H1 (cell line): ENCODE results near the gene NAA10. TPM values are rescaled to one million over a fixed set of nuclear protein-coding genes. Genes with fewer than 3 reads are reported as not detected.

Source experiments
- CTCF ChIA-PET: fragments of 300-600 bp; sonication (Branson Sonifier 250); formaldehyde crosslinking; loops from one replicate; lab custom pipeline; 2021; ENCODE audit not compliant: partially characterized antibody; lab: Charles Lee
- POLR2A ChIA-PET: fragments of 300-600 bp; sonication (Branson Sonifier 250); formaldehyde crosslinking; loops from one replicate; lab custom pipeline; 2021; ENCODE audit warnings: inconsistent platforms; ENCODE audit not compliant: partially characterized antibody; lab: Charles Lee
- DNase-seq, 2 experiments: peaks; one replicate each; pipeline versions ENCODE4 v3.0.0 to v3.0.0-alpha.2; 2010 to 2022; ENCODE audit warnings: low spot score in 2 of 2, low read depth in 1 of 2, mixed read lengths in 1 of 2
- FAIRE-seq: peaks from 2 replicates; lab custom pipeline; 2011; peaks lifted over from hg19 to GRCh38; lab: Jason Lieb, UNC
- H2AFZ ChIP-seq: 2 replicates; pipeline ENCODE4 v1.8.1; 2012; ENCODE audit warnings: low read length, inconsistent platforms
- H2AK5ac ChIP-seq: 2 replicates; pipeline ENCODE4 v1.6.1; 2013; ENCODE audit warnings: low read depth, low read length
- H2BK120ac ChIP-seq: replicated peaks from 2 replicates; pipeline ENCODE3; 2013; ENCODE audit warnings: low read depth, low read length, inconsistent platforms
- H2BK12ac ChIP-seq: 2 replicates; pipeline ENCODE4 v1.6.1; 2013; ENCODE audit warnings: low read depth, low read length
- H2BK15ac ChIP-seq: 2 replicates; pipeline ENCODE4 v1.6.1; 2013; ENCODE audit warnings: low read length
- H2BK20ac ChIP-seq: 2 replicates; pipeline ENCODE4 v1.6.1; 2013; ENCODE audit warnings: low read length
- H2BK5ac ChIP-seq: 2 replicates; pipeline ENCODE4 v1.6.1; 2013; ENCODE audit warnings: low read depth, low read length
- H3K14ac ChIP-seq: 2 replicates; pipeline ENCODE4 v1.6.1; 2013; ENCODE audit warnings: inconsistent platforms; ENCODE audit not compliant: insufficient read length
- H3K18ac ChIP-seq: 2 replicates; pipeline ENCODE4 v1.6.1; 2013; ENCODE audit warnings: low read length; ENCODE audit errors: extremely low read depth
- H3K23ac ChIP-seq: 2 replicates; pipeline ENCODE4 v1.6.1; 2013; ENCODE audit warnings: inconsistent platforms; ENCODE audit not compliant: insufficient read length
- H3K23me2 ChIP-seq: 2 replicates; pipeline ENCODE4 v1.6.1; 2013; ENCODE audit warnings: low read depth, low read length
- H3K27ac ChIP-seq: 2 replicates; pipeline ENCODE4 v1.6.1; 2011; ENCODE audit warnings: low read depth, low read length, inconsistent platforms
- H3K27me3 ChIP-seq, 4 experiments: replicated peaks in 1 of 4; 1 replicate in 1 of 4; 2 replicates in 3 of 4; pipeline versions ENCODE4 v1.6.1 to v1.8.1; 2011 to 2013; ENCODE audit warnings: low read length in 3 of 4, mild to moderate bottlenecking in 3 of 4, inconsistent platforms in 2 of 4, mixed read lengths in 2 of 4, moderate library complexity in 1 of 4; ENCODE audit not compliant: control insufficient read depth in 3 of 4, insufficient read depth in 3 of 4; ENCODE audit errors: extremely low read depth in 1 of 4
- H3K36me3 ChIP-seq, 4 experiments: 2 replicates each; pipeline versions ENCODE4 v1.6.1 to v1.8.1; 2011 to 2013; ENCODE audit warnings: mild to moderate bottlenecking in 4 of 4, low read length in 3 of 4, moderate library complexity in 2 of 4, control low read depth in 1 of 4, inconsistent platforms in 1 of 4; ENCODE audit not compliant: insufficient read depth in 4 of 4, control insufficient read depth in 2 of 4
- H3K4ac ChIP-seq: replicated peaks from 2 replicates; pipeline ENCODE3; 2013; ENCODE audit warnings: low read length, low read depth, mixed read lengths, inconsistent platforms; ENCODE audit not compliant: insufficient read length
- H3K4me1 ChIP-seq, 4 experiments: replicated peaks in 1 of 4; 1 replicate in 1 of 4; 2 replicates in 3 of 4; pipeline versions ENCODE4 v1.6.1 to v1.8.1; 2011 to 2013; ENCODE audit warnings: low read length in 3 of 4, inconsistent platforms in 2 of 4, mixed read lengths in 1 of 4; ENCODE audit not compliant: insufficient read depth in 4 of 4, control insufficient read depth in 3 of 4
- H3K4me2 ChIP-seq, 2 experiments: 2 replicates each; pipeline versions ENCODE4 v1.6.1 to v1.8.1; 2011 to 2013; ENCODE audit warnings: low read depth in 2 of 2, low read length in 2 of 2, control low read depth in 1 of 2, inconsistent platforms in 1 of 2, mild to moderate bottlenecking in 1 of 2; ENCODE audit not compliant: insufficient read depth in 1 of 2
- H3K4me3 ChIP-seq, 4 experiments: fragments of 200-600, 300-600 bp in 1 of 4; sonication (generic), shearing (Covaris generic), sonication (Bioruptor Twin) in 1 of 4; 2 replicates each; pipeline versions ENCODE4 v1.5.1 to v1.8.1; 2011 to 2016; ENCODE audit warnings: low read length in 4 of 4, low read depth in 3 of 4, control low read depth in 2 of 4, inconsistent platforms in 2 of 4, mild to moderate bottlenecking in 2 of 4, mixed read lengths in 1 of 4, moderate library complexity in 1 of 4; ENCODE audit not compliant: insufficient read depth in 2 of 4; ENCODE audit errors: extremely low read depth in 1 of 4
- H3K56ac ChIP-seq: replicated peaks from 2 replicates; pipeline ENCODE3; 2013; ENCODE audit warnings: low read depth, mild to moderate bottlenecking, mixed read lengths, low read length, inconsistent platforms; ENCODE audit not compliant: insufficient read length
- H3K79me1 ChIP-seq: 2 replicates; pipeline ENCODE4 v1.6.1; 2013; ENCODE audit warnings: low read depth, low read length, control low read depth
- H3K79me2 ChIP-seq, 2 experiments: 2 replicates each; pipeline versions ENCODE4 v1.6.1 to v1.8.1; 2012 to 2013; ENCODE audit warnings: low read length in 2 of 2, mild to moderate bottlenecking in 2 of 2, inconsistent platforms in 1 of 2; ENCODE audit not compliant: insufficient read depth in 2 of 2, control insufficient read depth in 1 of 2
- H3K9ac ChIP-seq, 4 experiments: replicated peaks in 1 of 4; 1 replicate in 1 of 4; 2 replicates in 3 of 4; pipeline versions ENCODE4 v1.6.1 to v1.8.1; 2011 to 2013; ENCODE audit warnings: low read depth in 3 of 4, low read length in 3 of 4, control low read depth in 2 of 4, mild to moderate bottlenecking in 2 of 4, moderate library complexity in 2 of 4, inconsistent platforms in 1 of 4; ENCODE audit errors: extremely low read depth in 1 of 4
- H3K9me3 ChIP-seq, 2 experiments: 2 replicates each; pipeline versions ENCODE4 v1.6.1 to v1.8.1; 2012 to 2013; ENCODE audit warnings: mild to moderate bottlenecking in 2 of 2, moderate library complexity in 2 of 2, control low read depth in 1 of 2, inconsistent platforms in 1 of 2, low read depth in 1 of 2, low read length in 1 of 2, mixed read lengths in 1 of 2; ENCODE audit not compliant: insufficient read depth in 2 of 2
- H4K20me1 ChIP-seq, 2 experiments: replicated peaks in 1 of 2; 2 replicates each; pipeline versions ENCODE3 to v1.8.1; 2011 to 2013; ENCODE audit warnings: inconsistent platforms in 2 of 2, low read length in 2 of 2, mild to moderate bottlenecking in 1 of 2; ENCODE audit not compliant: insufficient read depth in 2 of 2, control insufficient read depth in 1 of 2
- H4K5ac ChIP-seq: 2 replicates; pipeline ENCODE4 v1.6.1; 2013; ENCODE audit warnings: low read length, low read depth, mixed read lengths, inconsistent platforms; ENCODE audit not compliant: insufficient read length
- H4K8ac ChIP-seq: 2 replicates; pipeline ENCODE4 v1.8.0; 2013; ENCODE audit warnings: mild to moderate bottlenecking, moderate library complexity, low read length, inconsistent platforms; ENCODE audit not compliant: insufficient read depth; ENCODE audit errors: extremely low read depth
- H4K91ac ChIP-seq: replicated peaks from 2 replicates; pipeline ENCODE3; 2013; ENCODE audit warnings: low read length, mixed read lengths, inconsistent platforms; ENCODE audit not compliant: insufficient read length
- BRCA1 ChIP-seq: IDR thresholded peaks from 2 replicates; pipeline ENCODE4 v1.6.1; 2012; ENCODE audit warnings: low read depth, low read length, improper control_type of control experiment
- GABPA ChIP-seq: IDR thresholded peaks from 2 replicates; pipeline ENCODE4 v1.6.1; 2011; ENCODE audit warnings: mild to moderate bottlenecking, low read length, moderate library complexity, borderline replicate concordance; ENCODE audit not compliant: insufficient read depth
- HDAC2 ChIP-seq, 2 experiments: fragments of 300-600 bp in 1 of 2; sonication (generic) in 1 of 2; IDR thresholded peaks; 2 replicates each; pipeline ENCODE4 v1.6.1; 2011 to 2012; ENCODE audit warnings: low read depth in 2 of 2, low read length in 2 of 2, mild to moderate bottlenecking in 2 of 2, moderate library complexity in 2 of 2, borderline replicate concordance in 1 of 2, inconsistent platforms in 1 of 2
- HDAC6 ChIP-seq: IDR thresholded peaks from one replicate; pipeline ENCODE4 v1.7.1; 2012; ENCODE audit warnings: low read depth, mild to moderate bottlenecking, inconsistent platforms, low read length, moderate library complexity
- KDM1A ChIP-seq: fragments of 200-600, 300-600 bp; sonication (generic); IDR thresholded peaks from 2 replicates; pipeline ENCODE4 v1.7.1; 2016; ENCODE audit warnings: mild to moderate bottlenecking, low read length, borderline replicate concordance
- KDM5A ChIP-seq: fragments of 200-600 bp; IDR thresholded peaks from 2 replicates; pipeline ENCODE4 v1.7.1; 2012; ENCODE audit warnings: mild to moderate bottlenecking, low read length, inconsistent platforms, mixed read lengths
- NANOG ChIP-seq: IDR thresholded peaks from 2 replicates; pipeline ENCODE4 v1.6.1; 2011; ENCODE audit warnings: low read length, low read depth, mild to moderate bottlenecking, inconsistent platforms; ENCODE audit not compliant: insufficient read depth, poor library complexity, severe bottlenecking
- POLR2A ChIP-seq, 2 experiments: IDR thresholded peaks; 1 replicate in 1 of 2; 2 replicates in 1 of 2; pipeline ENCODE4 v1.6.1; 2011; ENCODE audit warnings: low read depth in 2 of 2, low read length in 2 of 2, mild to moderate bottlenecking in 2 of 2; ENCODE audit errors: control extremely low read depth in 1 of 2
- SAP30 ChIP-seq: fragments of 300-600 bp; sonication (generic); IDR thresholded peaks from 2 replicates; pipeline ENCODE4 v1.7.1; 2012; ENCODE audit warnings: low read length, moderate library complexity, mild to moderate bottlenecking, inconsistent platforms; ENCODE audit not compliant: insufficient read depth, insufficient replicate concordance
- SIX5 ChIP-seq: IDR thresholded peaks from 2 replicates; pipeline ENCODE4 v1.6.1; 2011; ENCODE audit warnings: mild to moderate bottlenecking, low read depth, low read length
- TBP ChIP-seq: IDR thresholded peaks from 2 replicates; pipeline ENCODE4 v1.6.1; 2011; ENCODE audit warnings: low read depth, low read length, improper control_type of control experiment
- ZNF274 ChIP-seq: IDR thresholded peaks from 2 replicates; pipeline ENCODE4 v1.7.0; 2012; ENCODE audit warnings: low read length, borderline replicate concordance; ENCODE audit errors: extremely low read depth
- WGBS, 2 experiments: shearing (Covaris generic) in 1 of 2; methylation state at CpG; one replicate each; pipeline versions ENCODE4 v1.1.6 to v1.1.7; 2013 to 2015; ENCODE audit warnings: low lambda C conversion rate in 2 of 2, mixed read lengths in 2 of 2, inconsistent platforms in 1 of 2, low coverage in 1 of 2, missing lambda C conversion rate in 1 of 2; ENCODE audit not compliant: insufficient replicate concordance in 2 of 2, insufficient coverage in 1 of 2, insufficient read length in 1 of 2; ENCODE audit errors: extremely low coverage in 1 of 2, missing lambda C conversion rate in 1 of 2; 5-methylcytosine and 5-hydroxymethylcytosine counted together
- polyA plus RNA-seq, 7 experiments: library from polyadenylated mRNA; depleted of rRNA in 3 of 7; stranded (reverse) in 5 of 7; unstranded in 2 of 7; fragments of >200 nt in 5 of 7; fragments of 200-250 nt in 2 of 7; gene quantifications; 1 replicate in 5 of 7; 2 replicates in 1 of 7; 4 replicates in 1 of 7; pipeline versions ENCODE4 v1.2.1 to v1.2.3, GENCODE V29; 2011 to 2013; ENCODE audit warnings: missing spikeins in 2 of 7, mixed read lengths in 2 of 7
- total RNA-seq: library from RNA; stranded (reverse); fragmentation: NEBNext Ultra II Directional; extraction: Animal tissue kit (Norgen Biotek cat#: 25700); gene quantifications from 2 replicates; pipeline ENCODE4 v1.2.1, GENCODE V29; 2021
- TF ChIP-seq, protein P1 (sequence below): IDR thresholded peaks from 2 replicates; pipeline ENCODE4 v1.6.1; 2011; ENCODE audit warnings: low read depth, mild to moderate bottlenecking, low read length; ENCODE audit not compliant: insufficient read depth

Gene NAA10
- total and polyA plus RNA-seq, 2 of the 8 experiments (the other 6 are each of a cell fraction or from before 2014, with no cell fraction given), result 80.4 to 98.8 TPM

DNA sequence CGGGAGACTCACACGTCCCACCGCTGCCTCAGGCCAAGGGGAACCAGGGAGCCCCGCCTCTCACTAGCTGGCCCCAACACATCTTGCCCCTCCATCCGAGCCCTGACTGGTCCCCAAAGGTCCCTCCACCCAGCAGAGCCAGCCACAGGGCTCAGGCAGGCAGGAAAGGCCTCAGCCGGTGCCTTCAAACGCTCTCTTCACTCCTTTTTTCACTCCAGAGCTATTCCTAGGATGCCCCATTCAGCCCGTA, 7.2 kb downstream of the NAA10 start:
- 0% methylated on average over 4 of the region's 8 CpGs; no CpG with 5 or more reads in 1 of the 2 experiments for WGBS, 2 experiments
- 0 out of 2 replicates have a peak overlapping the region, but pooled peaks have one; percentile 68 for H2BK12ac ChIP-seq
- H2BK5ac ChIP-seq, result peak overlapping the region; percentile 66; the same call in 1 of the 2 replicates
- H4K8ac ChIP-seq, result no peak overlapping the region; the same call in 1 of the 2 replicates
- H4K91ac ChIP-seq, result peak overlapping the region; percentile 44
- H3K23ac ChIP-seq, result no peak overlapping the region
- FAIRE-seq (no peak), DNase-seq (no peak)
- H3K18ac ChIP-seq, result peak overlapping the region; percentile 83; the same call in 1 of the 2 replicates
- CTCF ChIA-PET, result interaction anchor here (0.7 to 19.6 kb wide), 8 partner anchors 9 to 99 kb away, joined by 3 to 272 read pairs (median 4); partner anchors contain the start of gene RENBP
- H3K9ac ChIP-seq, result peak overlapping the region; percentile 15 to 78 (median 68)
- no peaks in the 10 kb centered on the region for H4K20me1 ChIP-seq
- peak overlapping the region; percentile 69 for H3K4ac ChIP-seq
- H3K27ac ChIP-seq, result peak overlapping the region; percentile 79
- H2BK120ac ChIP-seq, result peak overlapping the region; percentile 64
- peaks cover 15% of the 10 kb centered on the region; the same call in 1 of the 2 replicates for H3K23me2 ChIP-seq
- H2BK15ac ChIP-seq, result no peak overlapping the region
- POLR2A ChIA-PET, result interaction anchor here (0.7 to 14.9 kb wide), 9 partner anchors 14 to 161 kb away, joined by 3 to 231 read pairs (median 7); partner anchors contain the start of genes HCFC1, L1CAM, NAA10 and RENBP
- H3K4me2 ChIP-seq, result peak overlapping the region; percentile 88 to 94
- H3K9me3 ChIP-seq, result no peaks in the 10 kb centered on the region
- H3K4me1 ChIP-seq, result peaks cover 3 to 18% (median 12%) of the 10 kb centered on the region in 4 experiments
- no peaks in the 10 kb centered on the region for H3K27me3 ChIP-seq
- no peak overlapping the region for H2AFZ ChIP-seq
- no peak overlapping the region for H2BK20ac ChIP-seq
- peaks cover 0 to 3% of the 10 kb centered on the region in 2 experiments; a peak in 1 of 4 replicates for H3K79me2 ChIP-seq
- H3K14ac ChIP-seq, result no peak overlapping the region
- H3K79me1 ChIP-seq, result no peaks in the 10 kb centered on the region; the same call in 1 of the 2 replicates
- H2AK5ac ChIP-seq, result peak overlapping the region; percentile 93
- peaks cover 0 to 10% (median 4%) of the 10 kb centered on the region in 4 experiments; a peak in 2 of 8 replicates for H3K36me3 ChIP-seq
- H3K4me3 ChIP-seq, result peak overlapping the region; percentile 55 to 77 (median 62)
- peak overlapping the region; percentile 1 for H3K56ac ChIP-seq
- H4K5ac ChIP-seq, result peak overlapping the region; percentile 88
- TF ChIP-seq KDM5A (no peak), NANOG (no peak), HDAC2 (IDR thresholded peaks at IDR 0.05; ENCODE audit: borderline replicate concordance in 1 of 2, low read depth in 2 of 2, low read length in 2 of 2) (no peak), SAP30 (no peak), KDM1A (no peak), POLR2A (IDR thresholded peaks at IDR 0.05; ENCODE audit: control extremely low read depth in 1 of 2, low read depth in 2 of 2, low read length in 2 of 2) (no peak), ZNF274 (no peak), SIX5 (no peak), TBP (no peak), GABPA (no peak), BRCA1 (no peak), HDAC6 (no peak)
- TF ChIP-seq, protein P1, sequence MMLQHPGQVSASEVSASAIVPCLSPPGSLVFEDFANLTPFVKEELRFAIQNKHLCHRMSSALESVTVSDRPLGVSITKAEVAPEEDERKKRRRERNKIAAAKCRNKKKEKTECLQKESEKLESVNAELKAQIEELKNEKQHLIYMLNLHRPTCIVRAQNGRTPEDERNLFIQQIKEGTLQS, result no peak
